HFFc6 (cell line): ENCODE data around the gene OR52A5. TPM values are rescaled to one million over a fixed set of nuclear protein-coding genes. Genes with fewer than 3 reads are reported as not detected.

ENCODE experiments used
- DNase-seq: peaks from one replicate; pipeline ENCODE4 v3.0.0-alpha.2; 2018
- H3K27ac Mint-ChIP-seq: 2 replicates; pipeline ENCODE4 v1.8.0; 2020; ENCODE audit warnings: mild to moderate bottlenecking, mixed read lengths
- H3K27me3 Mint-ChIP-seq: 2 replicates; pipeline ENCODE4 v1.8.0; 2021; ENCODE audit warnings: mild to moderate bottlenecking, moderate library complexity, mixed read lengths; ENCODE audit not compliant: insufficient read depth
- H3K36me3 Mint-ChIP-seq: 2 replicates; pipeline ENCODE4 v1.8.0; 2021; ENCODE audit warnings: low read depth, mixed read lengths
- H3K4me1 Mint-ChIP-seq: 2 replicates; pipeline ENCODE4 v1.8.0; 2020; ENCODE audit warnings: low read depth, mixed read lengths
- H3K4me3 Mint-ChIP-seq: 2 replicates; pipeline ENCODE4 v1.8.0; 2020; ENCODE audit warnings: mild to moderate bottlenecking, moderate library complexity, mixed read lengths
- H3K9me3 Mint-ChIP-seq: 2 replicates; pipeline ENCODE4 v1.8.0; 2020; ENCODE audit warnings: mild to moderate bottlenecking, mixed read lengths
- total RNA-seq, 6 experiments: library from RNA; stranded (reverse); fragmentation: NEBNext Ultra II Directional; extraction: Animal tissue kit (Norgen Biotek cat#: 25700); gene quantifications; 2 replicates in 1 of 6; 3 replicates in 5 of 6; pipeline ENCODE4 v1.2.3, GENCODE V29; 2021
- TF ChIP-seq, protein P1 (sequence below): fragments of 200-600 bp; sonication (generic); IDR thresholded peaks from 2 replicates; pipeline ENCODE4 v1.5.0; 2021; ENCODE audit warnings: antibody characterized with exemption, mild to moderate bottlenecking

Gene OR52A5
- total RNA-seq, 6 experiments from 2014 or later: not detected

DNA sequence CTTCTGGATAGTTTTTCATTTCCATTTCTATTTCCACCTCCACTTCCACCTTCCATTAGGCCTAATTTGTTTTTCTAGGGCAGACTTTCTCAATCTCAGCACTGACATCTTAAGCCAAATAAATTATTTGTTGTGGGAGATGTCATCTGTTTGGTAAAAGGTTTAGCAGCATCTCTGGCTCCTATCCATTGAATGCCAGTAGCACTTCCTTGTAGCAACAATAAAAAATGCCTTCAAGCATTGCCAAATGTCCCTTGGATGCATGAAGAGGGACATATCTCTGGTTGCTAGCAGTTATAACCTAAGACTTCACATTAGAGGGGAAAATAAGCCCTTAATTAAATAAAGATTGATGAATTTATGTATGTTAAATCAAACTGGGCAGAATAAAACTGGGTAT is 1.9 kb downstream of the OR52A5 start:
- Mint-ChIP-seq H3K36me3 (no peaks in the 10 kb centered on the region), H3K4me1 (no peaks in the 10 kb centered on the region), H3K4me3 (no peak overlapping the region), H3K9me3 (no peaks in the 10 kb centered on the region), H3K27ac (no peak overlapping the region), H3K27me3 (no peaks in the 10 kb centered on the region)
- TF ChIP-seq, protein P1, sequence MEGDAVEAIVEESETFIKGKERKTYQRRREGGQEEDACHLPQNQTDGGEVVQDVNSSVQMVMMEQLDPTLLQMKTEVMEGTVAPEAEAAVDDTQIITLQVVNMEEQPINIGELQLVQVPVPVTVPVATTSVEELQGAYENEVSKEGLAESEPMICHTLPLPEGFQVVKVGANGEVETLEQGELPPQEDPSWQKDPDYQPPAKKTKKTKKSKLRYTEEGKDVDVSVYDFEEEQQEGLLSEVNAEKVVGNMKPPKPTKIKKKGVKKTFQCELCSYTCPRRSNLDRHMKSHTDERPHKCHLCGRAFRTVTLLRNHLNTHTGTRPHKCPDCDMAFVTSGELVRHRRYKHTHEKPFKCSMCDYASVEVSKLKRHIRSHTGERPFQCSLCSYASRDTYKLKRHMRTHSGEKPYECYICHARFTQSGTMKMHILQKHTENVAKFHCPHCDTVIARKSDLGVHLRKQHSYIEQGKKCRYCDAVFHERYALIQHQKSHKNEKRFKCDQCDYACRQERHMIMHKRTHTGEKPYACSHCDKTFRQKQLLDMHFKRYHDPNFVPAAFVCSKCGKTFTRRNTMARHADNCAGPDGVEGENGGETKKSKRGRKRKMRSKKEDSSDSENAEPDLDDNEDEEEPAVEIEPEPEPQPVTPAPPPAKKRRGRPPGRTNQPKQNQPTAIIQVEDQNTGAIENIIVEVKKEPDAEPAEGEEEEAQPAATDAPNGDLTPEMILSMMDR: no peak
- no peak for DNase-seq

DNA sequence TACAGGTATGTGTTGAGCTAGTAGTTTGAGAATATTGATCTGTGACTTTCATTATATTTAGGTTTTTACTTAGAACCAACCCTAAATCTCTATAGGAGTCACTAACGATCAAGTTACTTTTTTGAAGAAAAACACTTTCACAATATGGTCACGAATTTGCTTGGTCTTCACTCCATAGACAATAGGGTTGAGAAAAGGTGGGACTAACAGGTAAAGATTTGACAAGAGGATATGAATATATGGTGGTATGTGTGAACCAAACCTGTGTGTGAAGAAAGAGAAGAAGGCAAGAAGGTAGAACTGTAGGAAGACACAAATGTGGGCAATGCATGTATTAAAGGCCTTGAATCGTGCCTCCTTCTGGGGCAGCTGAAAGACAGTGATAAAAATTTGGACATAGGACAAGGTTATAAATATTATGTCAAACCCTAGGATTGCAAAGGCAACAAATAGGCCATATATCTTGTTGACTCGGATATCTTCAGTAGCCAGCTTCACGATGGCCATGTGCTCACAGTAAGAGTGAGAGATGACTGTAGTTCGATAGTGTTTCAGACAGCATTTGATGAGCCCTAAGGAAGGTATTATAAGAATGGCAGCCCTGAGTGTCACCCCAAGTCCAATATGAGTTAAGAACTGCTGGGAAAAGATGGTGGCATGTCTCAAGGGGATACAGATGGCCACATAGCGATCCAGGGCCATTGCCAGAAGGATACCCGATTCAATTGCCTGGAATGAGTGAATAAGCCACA is 6.4 kb downstream of the OR52A5 start:
- H3K27me3 Mint-ChIP-seq: no peaks in the 10 kb centered on the region
- no peaks in the 10 kb centered on the region for H3K36me3 Mint-ChIP-seq
- no peak for DNase-seq
- peaks cover 7% of the 10 kb centered on the region; the same call in 1 of the 2 replicates for H3K4me1 Mint-ChIP-seq
- H3K27ac Mint-ChIP-seq: no peak overlapping the region
- H3K4me3 Mint-ChIP-seq: no peak overlapping the region
- no peaks in the 10 kb centered on the region for H3K9me3 Mint-ChIP-seq
- TF ChIP-seq, protein P1: no peak

DNA sequence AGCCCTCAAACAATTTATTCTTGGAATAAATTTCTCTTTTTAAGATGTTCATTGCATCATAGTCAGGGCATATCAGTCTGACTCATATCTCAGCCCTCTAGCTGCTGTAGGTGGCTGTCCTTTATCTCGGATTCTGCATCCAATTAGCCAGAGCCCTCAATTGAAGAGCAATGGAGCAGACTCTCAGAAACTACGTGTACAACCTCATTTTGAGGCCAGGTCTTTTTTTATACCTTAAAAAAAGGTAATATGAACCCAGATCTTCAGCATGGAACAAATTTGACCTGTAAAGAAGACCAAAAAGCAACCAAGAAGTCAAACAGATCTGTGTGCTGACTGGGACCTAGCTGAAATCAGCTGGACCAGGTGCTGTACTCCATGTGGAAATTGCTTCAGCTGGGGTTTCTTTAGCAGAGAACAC is 8.7 kb downstream of the OR52A5 start:
- H3K27ac Mint-ChIP-seq: no peak overlapping the region
- H3K27me3 Mint-ChIP-seq: peaks cover 1% of the 10 kb centered on the region; the same call in 1 of the 2 replicates
- H3K36me3 Mint-ChIP-seq: no peaks in the 10 kb centered on the region
- no peaks in the 10 kb centered on the region for H3K9me3 Mint-ChIP-seq
- peak; percentile 4 for DNase-seq
- H3K4me3 Mint-ChIP-seq: no peak overlapping the region
- peaks cover 7% of the 10 kb centered on the region for H3K4me1 Mint-ChIP-seq
- TF ChIP-seq, protein P1: no peak

DNA sequence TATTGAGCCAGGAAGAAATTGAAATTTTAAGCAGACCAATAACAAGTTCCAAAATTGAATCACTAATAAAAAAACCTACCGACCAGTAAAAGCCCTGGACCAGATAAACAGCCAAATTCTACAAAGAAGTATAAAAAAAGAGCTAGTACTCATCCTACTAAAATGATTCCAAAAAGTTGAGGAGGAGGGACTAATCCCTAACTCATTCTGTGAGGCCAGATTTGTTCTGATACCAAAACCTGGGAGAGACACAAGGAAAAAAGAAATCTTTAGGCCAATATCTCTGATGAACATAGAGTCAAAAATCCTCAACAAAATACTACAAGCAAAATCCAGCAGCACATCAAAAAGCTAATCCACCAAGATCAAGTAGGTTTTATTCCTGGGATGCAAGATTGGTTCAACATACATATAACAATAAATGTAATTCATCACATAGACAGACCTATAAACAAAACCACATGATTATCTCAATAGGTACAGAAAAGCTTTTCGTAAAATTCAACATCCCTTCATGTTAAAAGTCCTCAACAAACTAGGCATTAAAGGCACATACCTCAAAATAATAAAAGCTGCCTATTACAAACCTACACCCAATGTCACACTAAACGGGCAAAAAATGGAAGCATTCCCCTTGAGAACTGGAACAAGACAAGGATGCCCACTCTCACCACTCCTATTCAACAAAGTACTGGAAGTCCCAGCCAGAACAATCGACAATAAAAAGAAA is 13.1 kb downstream of the OR52A5 start:
- TF ChIP-seq, protein P1: no peak
- Mint-ChIP-seq H3K27me3 (peaks cover 5% of the 10 kb centered on the region), H3K36me3 (no peaks in the 10 kb centered on the region), H3K4me1 (peaks cover 15% of the 10 kb centered on the region), H3K27ac (no peak overlapping the region), H3K9me3 (no peaks in the 10 kb centered on the region), H3K4me3 (no peak overlapping the region)
- DNase-seq: no peak

DNA sequence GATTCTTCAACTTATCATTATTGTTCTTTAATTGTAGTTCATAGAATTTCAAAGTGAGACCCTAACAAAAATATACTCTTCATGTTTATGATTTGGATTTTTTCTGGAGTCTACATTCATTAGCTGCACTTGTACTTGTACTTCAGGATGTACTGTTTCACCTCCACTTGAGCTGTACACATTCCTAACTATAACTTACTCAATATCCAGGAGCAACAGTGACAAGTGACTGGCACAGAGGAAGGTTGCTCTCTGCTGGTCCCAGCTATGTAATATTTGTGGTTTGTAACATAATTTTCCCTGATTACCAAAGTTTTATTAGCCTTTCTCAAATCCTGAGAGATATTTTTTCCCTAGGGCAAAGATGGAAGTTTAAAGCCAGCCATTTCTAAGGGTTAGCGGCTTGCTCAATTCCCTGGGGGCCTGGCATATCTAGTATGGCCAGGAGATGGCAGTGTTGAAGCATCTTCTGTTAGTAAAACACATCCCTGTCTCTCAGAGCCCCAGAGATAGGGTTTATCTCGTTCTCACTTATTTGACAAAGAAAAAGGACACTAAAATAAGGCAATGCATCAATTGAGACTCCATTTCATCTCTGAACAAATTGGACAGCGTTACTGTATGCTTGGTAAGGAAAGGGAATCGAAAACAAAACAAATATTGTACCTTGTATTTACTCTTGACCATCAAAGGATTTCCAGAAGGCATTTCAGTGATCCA is 14.2 kb downstream of the OR52A5 start:
- Mint-ChIP-seq H3K27ac (no peak overlapping the region), H3K4me1 (peaks cover 8% of the 10 kb centered on the region), H3K4me3 (no peak overlapping the region), H3K36me3 (no peaks in the 10 kb centered on the region), H3K9me3 (no peaks in the 10 kb centered on the region), H3K27me3 (peaks cover 5% of the 10 kb centered on the region)
- DNase-seq: peak; percentile 74
- TF ChIP-seq, protein P1: peak; percentile 93
